H9 (cell line): ENCODE measurements around the gene CHRNA4. TPM values are rescaled to one million over a fixed set of nuclear protein-coding genes. Genes with fewer than 3 reads are reported as not detected.

ENCODE experiments used
- DNase-seq: peaks from one replicate; pipeline ENCODE4 v3.0.0-alpha.2; 2017
- H2AFZ ChIP-seq: one replicate; pipeline ENCODE4 v1.6.1; 2013; ENCODE audit warnings: mild to moderate bottlenecking, low read length, control low read depth, moderate library complexity
- H2AK5ac ChIP-seq: 2 replicates; pipeline ENCODE4 v1.6.1; 2013; ENCODE audit warnings: low read length, control low read depth, mixed read lengths; ENCODE audit not compliant: insufficient read length
- H2BK120ac ChIP-seq: one replicate; pipeline ENCODE4 v1.6.1; 2013; ENCODE audit warnings: low read depth, mild to moderate bottlenecking, low read length, control low read depth, inconsistent platforms; ENCODE audit not compliant: poor library complexity, severe bottlenecking
- H2BK12ac ChIP-seq: 2 replicates; pipeline ENCODE4 v1.6.1; 2013; ENCODE audit warnings: low read length, control low read depth, mixed read lengths, low read depth; ENCODE audit not compliant: insufficient read length
- H2BK15ac ChIP-seq: 2 replicates; pipeline ENCODE4 v1.6.1; 2013; ENCODE audit warnings: low read depth, low read length, control low read depth
- H2BK20ac ChIP-seq: one replicate; pipeline ENCODE4 v1.6.1; 2013; ENCODE audit warnings: low read depth, mild to moderate bottlenecking, low read length, control low read depth, inconsistent platforms; ENCODE audit not compliant: poor library complexity, severe bottlenecking
- H2BK5ac ChIP-seq: 2 replicates; pipeline ENCODE4 v1.6.1; 2013; ENCODE audit warnings: low read length, control low read depth, mixed read lengths; ENCODE audit not compliant: insufficient read length
- H3K14ac ChIP-seq: 2 replicates; pipeline ENCODE4 v1.6.1; 2013; ENCODE audit warnings: low read length, control low read depth; ENCODE audit not compliant: insufficient read depth
- H3K18ac ChIP-seq: 2 replicates; pipeline ENCODE4 v1.6.1; 2013; ENCODE audit warnings: low read depth, mild to moderate bottlenecking, mixed read lengths, low read length, control low read depth; ENCODE audit not compliant: insufficient read length
- H3K23ac ChIP-seq: 2 replicates; pipeline ENCODE4 v1.6.1; 2013; ENCODE audit warnings: low read length, control low read depth, mixed read lengths, low read depth; ENCODE audit not compliant: insufficient read length
- H3K23me2 ChIP-seq: 2 replicates; pipeline ENCODE4 v1.6.1; 2013; ENCODE audit warnings: low read depth, mild to moderate bottlenecking, mixed read lengths, low read length, control low read depth; ENCODE audit not compliant: insufficient read length, poor library complexity, severe bottlenecking
- H3K27ac ChIP-seq: 2 replicates; pipeline ENCODE4 v1.5.1; 2013; ENCODE audit warnings: low read length, control low read depth, mixed read lengths, low read depth; ENCODE audit not compliant: insufficient read length
- H3K27me3 ChIP-seq: 2 replicates; pipeline ENCODE4 v1.6.1; 2013; ENCODE audit warnings: low read length, control low read depth, inconsistent platforms; ENCODE audit not compliant: insufficient read depth
- H3K4ac ChIP-seq: 2 replicates; pipeline ENCODE4 v1.6.1; 2013; ENCODE audit warnings: low read depth, mild to moderate bottlenecking, control low read depth, inconsistent platforms, low read length, moderate library complexity
- H3K4me1 ChIP-seq: 2 replicates; pipeline ENCODE4 v1.6.1; 2013; ENCODE audit warnings: low read length, control low read depth, inconsistent platforms; ENCODE audit not compliant: insufficient read depth
- H3K4me2 ChIP-seq: 2 replicates; pipeline ENCODE4 v1.6.1; 2013; ENCODE audit warnings: low read length, control low read depth, mixed read lengths; ENCODE audit not compliant: insufficient read length, insufficient read depth
- H3K56ac ChIP-seq: 2 replicates; pipeline ENCODE4 v1.6.1; 2013; ENCODE audit warnings: low read depth, mild to moderate bottlenecking, mixed read lengths, low read length, control low read depth; ENCODE audit not compliant: insufficient read length
- H3K79me1 ChIP-seq: 2 replicates; pipeline ENCODE4 v1.6.1; 2013; ENCODE audit warnings: low read depth, mild to moderate bottlenecking, moderate library complexity, low read length, control low read depth, inconsistent platforms; ENCODE audit not compliant: insufficient read depth, poor library complexity, severe bottlenecking
- H3K79me2 ChIP-seq: 2 replicates; pipeline ENCODE4 v1.6.1; 2013; ENCODE audit warnings: low read length, control low read depth, inconsistent platforms; ENCODE audit not compliant: insufficient read depth
- H3K9ac ChIP-seq: 2 replicates; pipeline ENCODE4 v1.6.1; 2013; ENCODE audit warnings: low read length, control low read depth, mixed read lengths; ENCODE audit not compliant: insufficient read length; ENCODE audit errors: extremely low read depth
- H3K9me3 ChIP-seq: one replicate; pipeline ENCODE4 v1.6.1; 2013; ENCODE audit warnings: low read depth, low read length, inconsistent platforms; ENCODE audit not compliant: control insufficient read depth
- H3T11ph ChIP-seq: one replicate; pipeline ENCODE4 v1.6.1; 2013; ENCODE audit warnings: mild to moderate bottlenecking, low read length, control low read depth, inconsistent platforms
- H4K20me1 ChIP-seq: one replicate; pipeline ENCODE4 v1.6.1; 2013; ENCODE audit not compliant: control insufficient read depth, insufficient read length, insufficient read depth
- H4K5ac ChIP-seq: 2 replicates; pipeline ENCODE4 v1.6.1; 2013; ENCODE audit warnings: low read depth, mild to moderate bottlenecking, mixed read lengths, low read length, control low read depth; ENCODE audit not compliant: insufficient read length
- H4K8ac ChIP-seq: replicated peaks from 2 replicates; pipeline ENCODE4 v1.6.1; 2013; ENCODE audit warnings: low read length, control low read depth, mixed read lengths, low read depth; ENCODE audit not compliant: insufficient read length
- H4K91ac ChIP-seq: 2 replicates; pipeline ENCODE4 v1.6.1; 2013; ENCODE audit warnings: low read depth, mild to moderate bottlenecking, moderate library complexity, mixed read lengths, low read length, control low read depth; ENCODE audit not compliant: insufficient read length
- H3K27ac Mint-ChIP-seq, 3 experiments: 2 replicates in 2 of 3; 3 replicates in 1 of 3; pipeline ENCODE4 v1.8.0; 2020 to 2021; ENCODE audit warnings: mixed read lengths in 3 of 3, mild to moderate bottlenecking in 1 of 3, moderate library complexity in 1 of 3
- H3K27me3 Mint-ChIP-seq: 2 replicates; pipeline ENCODE4 v1.8.0; 2021; ENCODE audit warnings: low read depth, mild to moderate bottlenecking, moderate library complexity, mixed read lengths
- H3K36me3 Mint-ChIP-seq, 3 experiments: 2 replicates in 2 of 3; 3 replicates in 1 of 3; pipeline ENCODE4 v1.8.0; 2020 to 2021; ENCODE audit warnings: low read depth in 3 of 3, mixed read lengths in 3 of 3; ENCODE audit not compliant: insufficient read depth in 1 of 3
- H3K4me1 Mint-ChIP-seq, 2 experiments: 2 replicates each; pipeline ENCODE4 v1.8.0; 2020; ENCODE audit warnings: mixed read lengths in 2 of 2
- H3K4me3 Mint-ChIP-seq, 2 experiments: 2 replicates in 1 of 2; 3 replicates in 1 of 2; pipeline ENCODE4 v1.8.0; 2020 to 2021; ENCODE audit warnings: mild to moderate bottlenecking in 2 of 2, mixed read lengths in 2 of 2, moderate library complexity in 1 of 2
- H3K9me3 Mint-ChIP-seq, 2 experiments: 2 replicates in 1 of 2; 3 replicates in 1 of 2; pipeline ENCODE4 v1.8.0; 2020; ENCODE audit warnings: mild to moderate bottlenecking in 2 of 2, mixed read lengths in 2 of 2, moderate library complexity in 1 of 2
- WGBS: extraction: QIAGEN DNeasy Blood & Tissue Kit; methylation state at CpG from one replicate; pipeline ENCODE4 v1.1.7; 2013; ENCODE audit warnings: missing lambda C conversion rate, low lambda C conversion rate, mixed read lengths; ENCODE audit not compliant: insufficient read length; ENCODE audit errors: extremely low coverage; 5-methylcytosine and 5-hydroxymethylcytosine counted together
- total RNA-seq: library from RNA; stranded (reverse); gene quantifications from 2 replicates; pipeline ENCODE4 v1.2.1, GENCODE V29; 2021
- TF ChIP-seq, protein P1 (sequence below): fragments of 200-600 bp; sonication (generic); conservative IDR thresholded peaks from 3 replicates; pipeline ENCODE4 v1.8.0; 2021; ENCODE audit warnings: antibody characterized with exemption, mild to moderate bottlenecking

CHRNA4 gene
- total RNA-seq, 1 experiment from 2014 or later, result 2.5 TPM

DNA sequence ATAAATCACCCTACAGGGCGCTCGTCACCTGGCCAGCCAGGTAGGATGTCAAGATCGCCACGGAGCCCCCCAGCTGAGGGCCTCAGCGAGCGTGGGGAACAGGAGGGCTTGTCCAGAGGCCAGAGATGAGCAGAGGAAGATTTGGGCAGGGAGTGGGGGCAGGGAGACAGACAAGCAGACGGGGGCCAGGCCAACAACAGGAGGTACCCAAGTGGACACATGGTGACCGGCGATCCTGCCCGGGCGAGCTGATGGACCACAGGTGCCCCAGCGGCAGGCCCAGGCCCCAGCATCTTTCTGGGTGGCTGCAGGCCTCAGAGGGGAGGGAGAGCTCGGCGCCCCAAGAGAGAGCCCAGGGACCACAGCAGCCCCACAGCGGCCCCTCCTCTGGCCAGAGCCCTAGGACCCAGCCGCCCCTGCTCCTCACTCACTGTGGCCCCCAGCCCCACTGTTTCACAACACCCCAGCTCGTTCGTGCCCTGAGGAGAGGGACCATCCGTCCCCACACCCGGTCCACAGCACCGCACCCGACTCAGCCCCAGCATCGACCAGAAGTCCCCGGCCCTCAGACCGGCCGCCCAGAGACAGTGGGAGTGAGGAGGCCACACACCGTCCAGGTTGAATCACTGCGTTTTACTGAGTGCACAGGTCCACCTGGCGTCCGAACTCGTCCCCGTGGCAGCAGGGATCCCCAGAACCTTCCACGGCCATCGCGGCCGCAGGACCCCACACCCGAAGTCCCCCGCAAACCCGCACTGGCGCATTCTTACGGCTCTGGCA is 38.6 kb upstream of the CHRNA4 start:
- Histone ChIP-seq H3K9ac (no peak overlapping the region), H3K9me3 (no peaks in the 10 kb centered on the region), H3K79me2 (no peaks in the 10 kb centered on the region), H2BK12ac (no peak overlapping the region), H3K18ac (no peak overlapping the region), H4K8ac (no peak overlapping the region), H4K20me1 (no peaks in the 10 kb centered on the region), H3K79me1 (no peaks in the 10 kb centered on the region), H2BK20ac (no peak overlapping the region), H3K14ac (no peak overlapping the region; the same call in 1 of the 2 replicates), H3K23ac (no peak overlapping the region), H2BK15ac (no peak overlapping the region), H2AFZ (no peak overlapping the region), H2BK5ac (no peak overlapping the region), H4K91ac (no peak overlapping the region), H2AK5ac (no peak overlapping the region), H3K27me3 (no peaks in the 10 kb centered on the region), H3K56ac (no peak overlapping the region), H3K27ac (no peak overlapping the region), H3K23me2 (no peaks in the 10 kb centered on the region), H3T11ph (no peak overlapping the region), H3K4me1 (no peaks in the 10 kb centered on the region; the same call in 1 of the 2 replicates), H3K4ac (no peak overlapping the region), H4K5ac (no peak overlapping the region), H2BK120ac (no peak overlapping the region), H3K4me2 (no peak overlapping the region)
- WGBS, result no CpG with 5 or more reads among the region's 41 CpGs
- peaks cover 14 to 32% of the 10 kb centered on the region in 2 experiments for H3K4me1 Mint-ChIP-seq
- no peak overlapping the region; a peak in 1 of 7 replicates for H3K27ac Mint-ChIP-seq
- no peaks in the 10 kb centered on the region; a peak in 1 of 5 replicates for H3K9me3 Mint-ChIP-seq
- H3K4me3 Mint-ChIP-seq, result no peak overlapping the region; a peak in 1 of 5 replicates
- TF ChIP-seq, protein P1, sequence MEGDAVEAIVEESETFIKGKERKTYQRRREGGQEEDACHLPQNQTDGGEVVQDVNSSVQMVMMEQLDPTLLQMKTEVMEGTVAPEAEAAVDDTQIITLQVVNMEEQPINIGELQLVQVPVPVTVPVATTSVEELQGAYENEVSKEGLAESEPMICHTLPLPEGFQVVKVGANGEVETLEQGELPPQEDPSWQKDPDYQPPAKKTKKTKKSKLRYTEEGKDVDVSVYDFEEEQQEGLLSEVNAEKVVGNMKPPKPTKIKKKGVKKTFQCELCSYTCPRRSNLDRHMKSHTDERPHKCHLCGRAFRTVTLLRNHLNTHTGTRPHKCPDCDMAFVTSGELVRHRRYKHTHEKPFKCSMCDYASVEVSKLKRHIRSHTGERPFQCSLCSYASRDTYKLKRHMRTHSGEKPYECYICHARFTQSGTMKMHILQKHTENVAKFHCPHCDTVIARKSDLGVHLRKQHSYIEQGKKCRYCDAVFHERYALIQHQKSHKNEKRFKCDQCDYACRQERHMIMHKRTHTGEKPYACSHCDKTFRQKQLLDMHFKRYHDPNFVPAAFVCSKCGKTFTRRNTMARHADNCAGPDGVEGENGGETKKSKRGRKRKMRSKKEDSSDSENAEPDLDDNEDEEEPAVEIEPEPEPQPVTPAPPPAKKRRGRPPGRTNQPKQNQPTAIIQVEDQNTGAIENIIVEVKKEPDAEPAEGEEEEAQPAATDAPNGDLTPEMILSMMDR, result no peak
- peaks cover 13% of the 10 kb centered on the region for H3K27me3 Mint-ChIP-seq
- no peak for DNase-seq
- no peaks in the 10 kb centered on the region for H3K36me3 Mint-ChIP-seq
